ENCODE measurements around the gene RFC4.

- TF ChIP-seq TAF1 (IDR thresholded peaks at IDR 0.05; ENCODE audit: low read depth, low read length), result peak; percentile 65
- peak; percentile 77 for TF ChIP-seq POLR2A (IDR thresholded peaks at IDR 0.05; ENCODE audit: low read depth, low read length)
- peak; percentile 69 for TF ChIP-seq POLR2AphosphoS5 (IDR thresholded peaks at IDR 0.05; ENCODE audit: low read depth, low read length)
- no peak for TF ChIP-seq SPI1 (IDR thresholded peaks at IDR 0.05; ENCODE audit: low read depth, low read length)
- TF ChIP-seq PAX5 (IDR thresholded peaks at IDR 0.05; ENCODE audit: insufficient read depth, low read length, severe bottlenecking), result no peak
- 0 out of 2 replicates have a peak, but pooled peaks have one; percentile 49 for TF ChIP-seq POU2F2 (IDR thresholded peaks at IDR 0.05; ENCODE audit: low read depth, low read length)
Observed at GRCh38 chr3:186783731-186784515, 22.4 kb downstream of the RFC4 start.

All from GM12891 (cell line).